Measurements from ENCODE around the gene EIF4A3. TPM values are rescaled to one million over a fixed set of nuclear protein-coding genes. Genes with fewer than 3 reads are reported as not detected.

Gene EIF4A3
- total and polyA plus RNA-seq, 9 donors = 71.2 to 114 (median 87.8) TPM

GRCh38 chr17:80168371-80168770 is 21.4 kb upstream of the EIF4A3 start:
- Histone ChIP-seq H3K4me3 (no peak overlapping the region), H3K36me3 (no peaks in the 10 kb centered on the region), H3K9me3 (no peaks in the 10 kb centered on the region), H3K27ac (no peak overlapping the region), H3K4me1 (ENCODE audit: insufficient read depth) (no peaks in the 10 kb centered on the region), H3K27me3 (no peaks in the 10 kb centered on the region)
- intact Hi-C loops (cut with DNase I) = no loop called here
- TF ChIP-seq EP300 (IDR thresholded peaks at IDR 0.05) (no peak), POLR2A (IDR thresholded peaks at IDR 0.05) (no peak), CTCF (IDR thresholded peaks at IDR 0.05) (no peak)
- WGBS, 3 donors = 41 to 51% (median 42%) methylated on average over 5 of the region's 5 CpGs
- no peak for DNase-seq

- WGBS, 3 donors = 85 to 90% (median 87%) methylated on average over 6 of the region's 6 CpGs
- TF ChIP-seq CTCF (IDR thresholded peaks at IDR 0.05) = no peak
- TF ChIP-seq POLR2A (IDR thresholded peaks at IDR 0.05) = no peak
- no peak for TF ChIP-seq EP300 (IDR thresholded peaks at IDR 0.05)
- intact Hi-C loops (cut with DNase I) = no loop called here
- Histone ChIP-seq H3K4me3 (no peak overlapping the region), H3K27ac (no peak overlapping the region), H3K36me3 (no peaks in the 10 kb centered on the region), H3K4me1 (ENCODE audit: insufficient read depth) (no peaks in the 10 kb centered on the region), H3K9me3 (no peaks in the 10 kb centered on the region), H3K27me3 (no peaks in the 10 kb centered on the region)
- DNase-seq = no peak
Measured at GRCh38 chr17:80166446-80166845, 19.5 kb upstream of the EIF4A3 start.

GRCh38 chr17:80164185-80164584 is 17.3 kb upstream of the EIF4A3 start:
- Histone ChIP-seq H3K9me3 (no peaks in the 10 kb centered on the region), H3K36me3 (no peaks in the 10 kb centered on the region), H3K4me1 (ENCODE audit: insufficient read depth) (no peaks in the 10 kb centered on the region), H3K27ac (no peak overlapping the region), H3K4me3 (no peak overlapping the region), H3K27me3 (no peaks in the 10 kb centered on the region)
- intact Hi-C loops (cut with DNase I) = no loop called here
- DNase-seq = no peak
- WGBS, 3 donors = 81 to 90% (median 87%) methylated on average over 11 of the region's 11 CpGs
- no peak for TF ChIP-seq CTCF (IDR thresholded peaks at IDR 0.05)

- TF ChIP-seq CTCF (IDR thresholded peaks at IDR 0.05) (no peak), POLR2A (IDR thresholded peaks at IDR 0.05) (no peak), EP300 (IDR thresholded peaks at IDR 0.05) (no peak)
- no peak overlapping the region for H3K27ac ChIP-seq
- 69 to 75% (median 74%) methylated on average over 4 of the region's 4 CpGs for WGBS, 3 donors
- H3K36me3 ChIP-seq = no peaks in the 10 kb centered on the region
- intact Hi-C loops (cut with DNase I) = no loop called here
- H3K4me3 ChIP-seq = no peak overlapping the region
- no peaks in the 10 kb centered on the region for H3K27me3 ChIP-seq
- no peaks in the 10 kb centered on the region for H3K4me1 ChIP-seq (ENCODE audit: insufficient read depth)
- no peak for DNase-seq
- no peaks in the 10 kb centered on the region for H3K9me3 ChIP-seq
Measured at GRCh38 chr17:80163336-80163735, 16.4 kb upstream of the EIF4A3 start.

- DNase-seq = no peak
Measured at GRCh38 chr17:80160536-80160935, 13.6 kb upstream of the EIF4A3 start.

More at GRCh38 chr17:80160536-80160935, 13.6 kb upstream of the EIF4A3 start:
- TF ChIP-seq CTCF (IDR thresholded peaks at IDR 0.05) = no peak
- Histone ChIP-seq H3K4me3 (no peak overlapping the region), H3K36me3 (no peaks in the 10 kb centered on the region), H3K27ac (no peak overlapping the region), H3K27me3 (no peaks in the 10 kb centered on the region), H3K9me3 (no peaks in the 10 kb centered on the region), H3K4me1 (ENCODE audit: insufficient read depth) (no peaks in the 10 kb centered on the region)
- intact Hi-C loops (cut with DNase I) = no loop called here
- 47 to 51% (median 49%) methylated on average over 3 of the region's 3 CpGs for WGBS, 3 donors

Data from ovary (tissue), 9 donors.